ENCODE results near the gene PRRG3. TPM values are rescaled to one million over a fixed set of nuclear protein-coding genes. Genes with fewer than 3 reads are reported as not detected.

PRRG3 gene
- total RNA-seq, 1 experiment from 2014 or later = not detected

DNA sequence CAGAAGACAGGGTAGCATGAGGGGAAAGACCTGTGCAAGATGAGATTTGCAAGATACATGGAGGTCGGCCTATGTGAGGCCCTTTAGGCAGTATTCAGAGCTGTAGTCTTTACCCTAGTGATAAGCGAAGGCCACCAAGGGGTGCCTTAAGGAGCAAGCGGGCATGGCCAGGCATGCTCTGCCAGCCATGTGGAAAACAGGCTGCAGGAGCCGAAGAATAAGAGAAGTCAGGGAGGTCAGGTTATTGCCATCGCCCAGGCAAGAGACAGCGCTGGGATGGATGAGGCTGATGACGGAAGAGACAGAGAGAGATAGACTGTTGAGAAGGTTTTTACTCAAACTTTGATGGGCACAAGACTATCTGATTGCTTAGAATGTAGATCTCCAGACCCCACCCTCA is 13.6 kb downstream of the PRRG3 start:
- DNase-seq (ENCODE audit: low spot score) = no peak

DNA sequence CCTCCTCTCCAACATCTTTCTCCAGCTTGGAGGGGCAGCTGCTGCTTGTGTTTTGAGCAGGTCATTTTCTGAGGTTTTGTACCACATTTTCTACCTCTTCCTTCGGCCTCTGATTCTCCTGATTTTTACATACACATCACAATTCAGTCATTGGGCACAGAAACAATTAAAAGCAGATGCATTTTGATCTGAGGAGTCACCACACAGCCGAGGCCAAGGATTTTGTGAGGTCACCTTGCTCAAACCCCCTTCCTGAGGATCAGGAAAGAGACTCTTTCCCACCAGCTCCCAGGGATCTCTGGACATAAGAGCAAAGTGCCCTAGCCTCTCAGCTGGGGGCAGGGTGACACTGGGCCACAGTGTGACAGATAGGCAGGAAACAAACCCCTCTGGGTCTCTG is 15.2 kb downstream of the PRRG3 start:
- DNase-seq (ENCODE audit: low spot score) = no peak

DNA sequence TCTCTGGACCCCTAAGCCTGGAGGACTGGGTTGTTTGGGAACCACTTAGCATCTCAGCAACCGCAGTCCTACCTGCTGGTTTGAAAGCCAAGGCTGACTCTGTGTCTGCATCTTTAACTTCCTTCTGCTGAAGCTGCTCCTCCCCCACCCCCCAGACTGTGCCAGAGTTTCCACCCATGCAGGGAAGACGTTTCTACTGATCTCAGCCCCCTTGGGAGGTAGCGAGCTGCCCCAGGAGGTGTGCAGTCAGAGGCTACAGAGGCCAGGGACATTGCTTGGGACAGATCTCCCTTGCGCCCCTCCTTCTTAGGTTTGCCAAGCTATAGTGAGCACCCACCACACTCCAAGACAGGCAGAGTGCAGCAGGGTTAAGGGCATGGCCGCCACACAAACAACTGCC is 15.9 kb downstream of the PRRG3 start:
- DNase-seq (ENCODE audit: low spot score) = no peak

DNA sequence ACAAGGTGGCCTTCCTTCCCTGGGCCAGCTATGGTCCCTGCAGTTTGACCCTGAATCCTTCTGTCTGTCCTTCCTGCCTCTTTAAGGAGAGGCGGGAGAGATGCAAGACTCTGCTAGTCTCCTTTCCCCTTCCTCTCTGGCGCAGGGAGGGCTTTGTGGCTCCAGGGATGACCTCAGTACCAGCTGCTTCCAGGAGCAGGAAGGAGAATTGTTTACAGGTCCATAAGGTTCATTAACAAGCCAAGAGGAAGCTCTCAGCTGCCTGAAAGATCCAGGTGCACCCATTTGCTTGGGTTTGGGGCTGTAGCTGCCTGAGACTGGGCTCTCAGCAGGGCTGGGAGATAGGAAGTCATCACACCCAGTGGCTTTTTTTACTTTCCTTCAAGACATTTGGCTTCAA is 16.5 kb downstream of the PRRG3 start:
- no peak for DNase-seq (ENCODE audit: low spot score)

DNA sequence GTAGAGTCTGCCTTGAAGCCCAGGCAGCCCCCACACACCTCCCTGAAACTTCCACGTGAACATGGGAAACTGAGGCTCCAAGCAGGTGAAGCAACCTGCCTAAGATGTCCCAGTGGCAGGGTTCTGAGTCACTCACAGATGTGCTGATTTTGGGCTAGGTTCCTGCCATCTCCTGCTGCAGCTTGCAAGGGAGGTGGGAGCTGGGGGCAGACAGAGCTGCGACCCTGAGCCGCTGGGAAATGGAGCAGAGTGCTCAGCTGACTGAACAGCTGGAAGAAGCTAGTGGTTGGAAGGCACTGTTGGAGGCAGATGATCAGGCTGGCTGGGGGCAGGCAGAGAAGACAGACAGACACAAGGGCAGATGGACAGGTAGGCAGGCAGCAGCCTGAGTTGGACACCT is 17.0 kb downstream of the PRRG3 start:
- DNase-seq (ENCODE audit: low spot score) = no peak

DNA sequence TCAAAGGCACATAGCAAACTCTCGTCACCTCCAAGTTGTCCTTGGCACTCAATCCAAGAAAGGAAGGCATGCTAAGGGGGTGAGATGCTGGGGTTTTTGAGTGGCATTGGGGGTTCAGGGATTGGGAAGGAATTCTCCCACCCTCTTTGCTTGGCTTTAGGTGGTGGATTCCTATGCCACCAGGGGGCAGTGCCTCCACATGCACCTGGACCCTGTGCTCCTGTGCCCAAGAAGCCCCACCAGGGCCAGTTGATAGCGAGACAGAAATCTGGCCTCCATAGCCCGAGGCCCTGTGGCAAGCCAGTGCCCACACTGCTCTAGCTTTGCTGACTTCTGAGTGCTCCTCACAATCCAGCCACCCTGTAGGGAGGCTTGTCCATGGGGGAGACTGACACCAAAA is 18.6 kb downstream of the PRRG3 start:
- peak; percentile 11 for DNase-seq (ENCODE audit: low spot score)

DNA sequence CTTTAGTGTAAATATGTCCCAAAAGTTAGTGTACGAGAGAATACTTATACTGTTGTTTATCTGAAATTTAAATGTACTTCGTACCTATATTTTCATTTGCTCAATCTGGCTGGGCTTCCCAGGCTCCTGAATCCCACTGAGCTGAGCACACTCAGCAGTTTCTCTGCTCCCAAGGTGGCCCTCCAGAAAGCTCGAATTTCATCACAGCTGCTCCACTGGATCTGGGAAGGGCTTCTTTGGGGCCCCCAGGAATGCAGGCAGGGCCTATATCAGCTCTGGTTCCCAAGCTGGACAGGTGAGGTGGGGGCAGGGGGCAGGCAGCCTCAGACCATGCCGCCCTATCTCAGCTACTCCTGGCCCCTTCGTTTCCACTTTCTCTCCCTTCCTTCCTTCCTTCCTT is 19.1 kb downstream of the PRRG3 start:
- DNase-seq (ENCODE audit: low spot score) = no peak

DNA sequence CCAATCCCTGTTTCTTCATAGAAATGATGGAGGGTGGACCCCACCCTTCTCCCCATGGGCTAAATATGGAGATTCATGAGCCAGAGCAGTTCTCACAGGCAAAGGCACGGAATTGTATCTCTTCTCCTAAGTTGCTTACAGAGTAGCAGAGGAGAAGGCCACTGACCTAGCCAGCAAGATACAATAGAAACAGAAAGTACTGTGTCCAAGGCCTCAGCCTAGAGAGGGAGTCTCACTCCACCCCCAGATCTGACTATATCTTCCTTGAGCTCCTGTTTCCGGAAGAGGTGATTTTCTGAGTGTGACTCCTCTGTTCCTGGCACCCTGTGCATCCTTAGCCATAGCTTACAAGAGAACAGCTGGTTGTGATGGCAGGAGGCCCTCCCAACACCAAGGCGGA is 20.5 kb downstream of the PRRG3 start, which contains the start of gene FATE1:
FATE1 (plus strand) TSS at position 284 of the 400 bp plus-strand sequence; CDS start at position 369, 85 bp downstream.
- DNase-seq (ENCODE audit: low spot score) = no peak

DNA sequence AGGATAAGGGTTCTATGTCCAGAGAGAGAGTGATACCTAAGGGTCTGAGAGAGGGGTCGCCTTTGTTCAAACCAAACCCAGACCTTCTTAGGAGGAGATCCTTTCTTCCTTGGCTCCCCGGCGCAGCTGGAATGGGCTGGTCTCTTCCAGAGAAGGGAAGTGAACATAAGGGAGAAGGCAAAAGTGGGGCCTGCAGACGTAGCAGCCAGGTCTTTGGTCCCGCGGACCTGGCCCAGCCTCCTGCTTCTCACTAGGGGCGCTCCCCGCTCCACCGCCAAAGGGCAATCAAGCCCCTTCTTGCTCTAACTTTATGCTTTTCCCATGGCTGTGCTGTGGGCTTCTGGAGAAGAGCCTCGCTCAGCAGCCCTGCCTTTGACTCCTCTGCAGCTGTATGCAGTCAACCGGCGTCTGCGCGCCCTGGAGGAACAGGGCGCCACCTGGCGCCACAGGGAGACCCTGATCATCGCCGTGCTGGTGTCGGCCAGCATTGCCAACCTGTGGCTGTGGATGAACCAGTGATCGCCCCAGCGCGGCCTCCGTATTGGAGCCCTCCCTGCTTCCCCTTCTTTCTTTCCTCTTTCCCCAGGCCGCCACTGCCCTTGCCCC is 27.1 kb downstream of the PRRG3 start:
- no peak for DNase-seq (ENCODE audit: low spot score)

DNA sequence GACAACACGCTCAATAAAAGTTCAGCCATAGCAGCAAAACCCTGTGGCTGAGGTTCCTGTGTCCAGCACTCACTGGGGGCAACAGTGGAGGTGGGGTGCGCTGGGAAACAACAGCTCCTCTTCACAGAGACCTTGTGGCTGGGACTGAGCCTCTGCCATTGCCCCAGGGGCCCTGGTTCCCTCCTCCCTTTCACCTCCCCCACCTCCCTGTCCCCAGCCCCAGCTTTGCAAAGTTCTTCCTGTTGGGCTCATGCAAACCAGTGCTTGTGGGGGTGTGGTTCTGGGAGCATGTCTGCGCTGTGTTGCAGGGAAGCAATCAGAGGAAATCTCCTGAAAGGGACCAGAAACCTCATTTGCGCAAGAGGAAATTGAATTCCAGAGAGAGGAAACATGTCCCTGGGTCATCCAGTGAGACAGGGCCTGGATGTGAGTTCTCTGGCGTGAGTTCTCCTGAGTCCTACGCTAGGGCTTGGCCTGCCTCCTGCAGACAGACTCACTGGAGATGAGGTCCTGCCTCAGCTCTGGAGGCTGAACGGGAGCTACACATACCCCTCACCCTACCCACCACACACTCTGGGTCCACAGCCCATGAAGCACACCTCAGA is 28.0 kb downstream of the PRRG3 start:
- DNase-seq (ENCODE audit: low spot score) = no peak

DNA sequence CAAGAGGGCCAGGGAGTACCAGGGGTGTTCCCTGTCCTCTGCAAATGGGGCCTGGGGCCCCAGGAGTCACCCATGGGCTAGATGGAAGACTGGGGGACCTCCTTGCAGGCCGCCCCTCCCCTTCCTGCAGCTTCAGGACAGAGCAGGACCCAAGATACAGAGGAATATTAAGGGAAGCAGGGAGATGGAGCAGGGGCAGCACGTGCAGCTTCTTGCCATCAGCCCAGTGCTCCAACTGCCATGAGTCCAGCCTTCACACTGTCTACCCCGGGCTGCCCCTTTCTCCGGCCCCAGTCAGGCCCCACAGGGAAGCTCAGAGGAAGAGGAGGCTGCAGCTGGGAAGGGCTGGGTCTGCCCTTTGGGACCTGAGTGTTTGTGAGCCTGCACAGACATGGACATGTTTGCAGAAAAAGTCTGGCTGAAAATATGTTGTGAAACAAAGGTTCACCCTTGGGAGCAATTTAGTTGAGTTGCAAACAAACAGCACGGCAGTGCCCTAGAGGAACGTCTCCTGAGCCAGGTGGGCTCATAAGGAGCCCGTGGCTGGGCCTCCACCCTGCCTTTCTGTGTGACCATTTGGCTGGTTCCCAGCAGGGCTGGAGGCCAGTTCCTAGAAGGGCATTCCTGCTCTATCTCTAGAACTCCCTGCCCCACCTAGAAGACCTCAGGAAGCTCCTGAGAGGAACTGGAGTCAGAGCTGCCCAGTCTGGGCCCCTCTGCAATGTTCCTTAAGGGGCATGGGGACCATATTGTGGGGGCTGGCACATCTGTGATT is 29.5 kb downstream of the PRRG3 start:
- no peak for DNase-seq (ENCODE audit: low spot score)

DNA sequence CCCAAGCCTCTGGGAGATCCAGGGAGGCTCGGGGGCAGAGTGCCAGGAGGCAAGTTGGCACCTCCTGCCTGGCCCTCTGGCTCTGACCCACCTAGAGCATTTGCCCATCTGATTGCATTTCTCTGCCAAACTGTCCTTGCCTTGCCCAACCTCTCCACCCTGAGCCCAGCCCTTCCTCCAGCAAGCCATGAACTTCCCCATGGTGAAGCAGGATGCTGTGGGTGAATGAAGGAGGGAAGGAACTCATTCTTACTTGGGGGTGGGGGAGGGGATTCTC is 30.0 kb downstream of the PRRG3 start:
- no peak for DNase-seq (ENCODE audit: low spot score)

DNA sequence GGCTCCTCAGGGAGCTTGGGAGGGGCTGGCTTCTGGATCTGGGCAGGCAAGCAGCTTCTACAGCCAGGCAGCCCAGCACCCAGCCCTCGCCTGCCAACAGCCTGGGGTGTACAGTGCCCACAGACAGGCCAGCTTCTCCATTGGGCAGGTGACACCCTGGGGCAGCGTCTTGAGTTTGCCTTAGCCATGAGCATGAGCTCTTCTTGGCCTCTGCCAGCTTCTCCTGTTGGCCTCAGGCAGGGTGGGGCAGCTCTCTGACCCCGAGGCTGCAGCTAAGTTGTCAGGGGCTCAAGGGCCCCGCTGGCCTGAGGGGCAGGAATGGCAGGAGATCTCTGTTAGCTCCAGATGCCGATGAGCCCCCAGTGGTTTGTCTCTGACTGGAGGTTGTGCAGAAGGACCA is 31.5 kb downstream of the PRRG3 start:
- no peak for DNase-seq (ENCODE audit: low spot score)

DNA sequence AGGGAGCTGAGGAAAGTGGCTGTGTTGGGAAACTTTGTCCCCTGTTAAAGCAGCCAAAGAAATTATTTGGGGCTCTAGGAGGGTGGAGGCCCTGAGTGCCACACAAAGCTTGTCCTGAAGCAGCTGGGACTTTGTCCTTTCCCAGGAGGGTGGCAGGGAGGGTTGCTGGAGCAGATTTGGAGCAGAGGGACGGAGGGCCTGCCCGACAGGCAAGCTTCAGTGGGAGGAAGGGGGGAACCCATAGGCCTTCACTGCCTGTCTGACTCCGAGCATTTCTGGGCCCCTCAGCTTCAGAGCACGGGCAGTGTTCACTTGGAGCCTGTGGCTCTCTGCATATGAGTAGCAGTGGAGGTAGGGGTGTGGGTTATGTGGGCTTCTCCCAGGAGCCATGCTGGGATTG is 32.1 kb downstream of the PRRG3 start:
- DNase-seq (ENCODE audit: low spot score) = no peak

DNA sequence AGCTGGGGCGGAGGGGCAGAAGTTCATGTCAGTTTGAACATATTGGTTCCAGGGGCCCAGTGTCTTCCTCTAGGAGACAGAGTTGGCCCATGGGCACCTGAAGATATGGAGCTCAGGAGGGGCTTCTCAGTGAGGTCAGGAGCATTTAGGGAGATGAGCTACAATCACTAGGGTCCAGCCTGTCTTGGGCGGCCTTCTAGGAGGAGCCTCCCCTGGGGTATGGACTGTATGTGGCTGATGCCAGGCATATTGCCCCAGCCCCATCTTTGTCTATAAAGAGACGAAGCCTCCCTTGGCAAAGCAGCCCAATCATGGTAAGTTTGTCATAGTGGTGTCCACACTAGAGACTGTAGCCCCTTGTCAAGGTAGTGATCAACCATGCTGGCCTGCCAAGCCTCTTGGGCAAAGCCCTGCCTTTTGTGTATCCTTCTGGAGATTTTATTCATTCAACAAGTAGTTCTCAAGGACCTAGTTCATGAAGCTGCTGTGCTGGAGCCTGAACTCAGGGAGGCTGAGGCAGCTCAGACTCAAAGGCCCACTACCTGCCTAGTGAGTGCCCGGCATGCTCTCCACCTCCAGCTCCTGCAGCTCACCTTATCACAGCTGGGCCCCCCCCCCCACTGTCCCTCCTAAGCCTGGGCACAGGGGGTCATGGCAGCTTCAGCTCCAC is 33.9 kb downstream of the PRRG3 start:
- DNase-seq (ENCODE audit: low spot score) = no peak

DNA sequence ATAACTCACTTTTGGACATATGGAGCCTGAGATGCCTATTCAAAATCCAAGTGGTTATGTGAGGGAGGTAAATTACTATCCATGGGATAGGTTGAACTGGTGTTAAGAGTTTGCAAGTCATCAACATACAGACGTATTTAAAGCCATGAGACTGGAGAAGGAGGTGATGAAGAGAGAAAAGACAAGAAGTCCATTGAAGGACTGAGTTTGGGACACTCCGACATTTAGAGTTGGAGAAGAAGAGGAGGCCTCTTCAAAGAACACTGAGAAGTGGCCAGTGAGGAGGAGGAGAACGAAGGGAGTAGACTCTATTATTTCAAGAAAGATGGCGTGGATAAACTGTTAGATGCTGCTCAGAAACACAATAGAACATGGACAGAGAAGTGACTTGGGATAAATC is 39.2 kb downstream of the PRRG3 start, which contains the start of gene CNGA2:
CNGA2 (plus strand) TSS at position 301 of the 400 bp plus-strand sequence. CDS start 3,738 bp downstream, outside the sequence.
- DNase-seq (ENCODE audit: low spot score) = no peak

DNA sequence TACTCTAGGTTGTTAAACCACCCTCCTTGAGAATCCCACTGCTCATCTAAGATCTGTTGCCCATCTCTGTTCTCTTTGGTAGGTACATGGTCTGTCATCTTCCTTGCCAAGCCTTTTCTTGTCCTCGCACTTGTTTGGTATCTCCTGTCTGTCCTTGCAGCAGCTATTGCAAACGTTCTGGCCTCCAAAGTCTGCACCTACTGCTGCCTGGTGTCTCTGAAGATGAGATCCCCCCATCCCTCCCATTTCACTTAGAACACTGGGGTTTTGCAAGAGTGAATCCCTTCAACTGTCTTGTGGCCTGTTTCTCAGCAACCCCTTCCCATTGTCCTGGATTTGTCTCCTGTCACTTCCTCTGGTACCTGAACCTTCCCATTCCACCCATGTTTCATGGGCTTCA is 40.0 kb downstream of the PRRG3 start:
- no peak for DNase-seq (ENCODE audit: low spot score)

DNA sequence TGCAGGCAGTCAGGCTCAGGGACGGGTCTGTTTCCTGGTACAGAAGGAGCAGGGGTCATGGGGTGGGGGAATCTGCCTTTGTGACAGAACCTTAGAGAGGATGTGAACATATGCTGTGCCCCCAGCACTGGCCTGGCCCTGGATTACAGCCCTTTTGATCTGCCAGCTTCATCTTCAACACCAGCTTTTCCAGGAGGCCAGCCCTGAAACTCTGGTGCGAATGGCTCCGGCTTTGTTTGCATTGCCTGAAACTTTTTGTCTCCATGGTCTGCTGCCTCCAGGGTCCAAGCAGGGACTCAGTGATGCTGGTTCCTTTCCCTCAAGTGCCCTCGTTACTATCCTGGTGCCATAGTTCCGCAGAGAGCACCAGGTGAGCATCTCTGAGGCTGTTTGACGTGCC is 41.4 kb downstream of the PRRG3 start:
- DNase-seq (ENCODE audit: low spot score) = no peak

DNA sequence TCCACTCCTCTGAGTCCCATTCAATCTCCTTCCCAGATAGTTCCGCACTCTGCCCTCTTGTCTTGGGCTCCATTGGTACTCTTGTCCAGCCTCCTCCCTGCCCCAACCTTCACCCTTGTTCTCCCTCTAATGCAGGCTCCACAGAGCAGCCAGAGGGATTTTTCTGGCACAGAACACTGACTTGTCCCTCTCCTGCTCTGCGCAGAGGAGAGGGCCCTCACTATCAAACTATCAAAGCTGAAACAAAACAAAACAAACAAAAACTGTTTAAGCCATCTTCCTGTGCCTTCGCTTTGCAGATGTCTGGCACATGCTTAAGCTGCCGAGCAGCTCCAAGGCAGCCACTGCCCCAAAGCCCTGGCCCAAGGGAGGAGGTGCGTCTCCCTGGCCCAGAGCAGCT is 42.2 kb downstream of the PRRG3 start:
- no peak for DNase-seq (ENCODE audit: low spot score)

DNA sequence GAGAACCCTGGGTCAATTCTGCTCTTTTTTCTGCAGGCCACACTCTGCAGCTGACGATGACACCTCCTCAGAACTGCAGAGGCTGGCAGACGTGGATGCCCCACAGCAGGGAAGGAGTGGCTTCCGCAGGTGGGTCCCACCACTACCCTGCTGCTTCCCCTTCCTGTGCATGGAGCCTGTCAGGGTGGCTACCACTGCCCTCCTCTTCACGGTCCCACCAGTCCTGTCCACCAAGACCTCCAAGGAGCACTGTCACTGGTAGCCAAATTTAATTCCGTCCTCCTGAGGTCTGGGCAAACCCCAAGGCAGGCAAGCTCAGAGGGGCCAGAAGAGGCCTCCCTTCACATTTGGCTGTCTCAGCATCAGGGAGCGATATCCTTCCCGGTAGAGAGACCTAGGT is 43.5 kb downstream of the PRRG3 start:
- no peak for DNase-seq (ENCODE audit: low spot score)

DNA sequence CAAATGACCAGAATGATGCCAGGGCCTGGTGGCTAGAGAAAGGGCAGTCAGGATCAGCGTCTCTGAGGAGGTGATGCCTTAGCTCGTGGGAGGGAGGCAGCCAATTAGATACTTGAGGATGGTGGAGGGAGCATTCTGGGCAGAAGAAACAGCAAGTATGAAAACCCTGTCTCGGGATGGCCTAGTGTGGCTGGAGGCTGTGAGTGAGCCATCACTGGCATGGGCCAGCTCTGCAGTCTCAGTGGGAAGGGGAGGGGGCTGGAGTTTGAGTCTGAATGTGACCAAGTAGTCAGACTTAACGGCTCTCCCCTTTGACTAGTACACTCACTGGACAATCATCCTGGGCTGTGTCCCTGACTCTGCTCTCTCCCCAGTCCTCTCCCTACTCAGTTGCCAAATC is 46.3 kb downstream of the PRRG3 start:
- no peak for DNase-seq (ENCODE audit: low spot score)

DNA sequence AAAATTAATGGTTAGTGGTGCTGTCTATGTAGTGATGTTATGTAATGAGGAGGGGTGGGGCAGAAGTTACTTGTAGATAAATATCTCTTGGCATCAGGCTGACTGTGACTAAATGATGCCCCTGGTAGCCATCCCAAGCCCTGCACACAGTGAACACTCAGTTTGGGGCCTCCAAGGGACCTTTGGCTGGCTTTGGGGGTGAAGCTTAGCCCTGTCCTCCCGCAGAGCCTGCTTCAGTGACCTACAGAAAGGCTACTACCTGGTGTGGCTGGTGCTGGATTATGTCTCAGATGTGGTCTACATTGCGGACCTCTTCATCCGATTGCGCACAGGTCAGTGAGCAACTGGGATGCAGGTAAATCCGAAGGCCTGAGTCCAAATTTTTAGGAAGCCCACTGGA is 47.1 kb downstream of the PRRG3 start:
- no peak for DNase-seq (ENCODE audit: low spot score)
